M059J (cell line): ENCODE measurements around the gene ATP8A2. TPM values are rescaled to one million over a fixed set of nuclear protein-coding genes. Genes with fewer than 3 reads are reported as not detected.
A peak's percentile ranks its signal among the peaks of the same experiment; 100 is the strongest.

ENCODE experiments used
- DNase-seq: peaks from one replicate; pipeline ENCODE4 v3.0.0-alpha.2; 2012; ENCODE audit warnings: low read depth
- total RNA-seq: library from RNA; depleted of rRNA; stranded (reverse); fragments of >200 nt; shearing (Covaris generic); gene quantifications from 2 replicates; pipeline ENCODE4 v1.2.3, GENCODE V29; 2014

Gene ATP8A2
- total RNA-seq, 1 experiment from 2014 or later, result 0.44 TPM

DNA sequence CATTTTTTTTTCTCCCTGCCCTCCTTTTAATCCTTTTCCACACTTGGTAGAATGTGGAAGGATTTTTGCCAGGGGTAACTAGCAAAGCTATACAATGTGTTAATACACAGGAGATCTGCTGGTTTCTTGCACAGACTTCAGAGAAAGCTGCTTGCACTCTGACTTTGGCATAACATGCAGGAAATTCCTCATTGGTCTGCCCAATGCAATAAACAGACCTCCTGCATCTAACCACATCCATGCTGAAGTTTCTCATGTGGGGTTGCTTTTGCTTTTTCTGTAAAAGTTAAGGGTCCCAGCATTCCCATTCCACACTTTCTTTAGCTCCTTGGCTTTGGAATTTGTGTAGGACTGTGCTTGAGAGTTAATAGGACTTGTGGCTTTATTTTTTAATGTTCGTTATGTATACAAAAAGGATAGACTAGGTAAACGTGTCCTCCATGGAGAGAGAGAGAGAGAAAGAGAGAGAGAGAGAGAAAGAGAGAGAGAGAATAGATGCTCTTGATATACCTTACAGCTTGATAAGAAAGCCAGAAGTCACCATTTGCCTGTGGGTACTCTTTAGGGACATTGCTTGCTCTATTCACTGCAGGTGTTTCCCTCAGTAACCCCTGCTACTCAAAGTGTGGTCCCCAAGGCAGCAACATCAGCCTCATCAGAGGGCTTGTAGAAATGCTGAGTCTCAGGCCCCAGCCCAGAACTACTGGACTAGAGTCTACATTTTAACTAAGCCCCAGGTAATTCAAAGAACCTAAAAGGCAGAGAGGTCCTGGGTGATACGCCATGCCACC lies 509.6 kb downstream of the ATP8A2 start:
- peak; percentile 67 for DNase-seq

- DNase-seq, result peak; percentile 74
Observed at GRCh38 chr13:25881971-25882451, 510.2 kb downstream of the ATP8A2 start.

- DNase-seq, result peak; percentile 48
Observed at GRCh38 chr13:25882466-25883357, 510.9 kb downstream of the ATP8A2 start.

GRCh38 chr13:25885418-25885817 lies 513.6 kb downstream of the ATP8A2 start:
- DNase-seq, result no peak

GRCh38 chr13:25886438-25887214 lies 514.9 kb downstream of the ATP8A2 start:
- DNase-seq, result peak; percentile 89

- DNase-seq, result no peak
Observed at GRCh38 chr13:25887962-25888655, 516.3 kb downstream of the ATP8A2 start.

DNA sequence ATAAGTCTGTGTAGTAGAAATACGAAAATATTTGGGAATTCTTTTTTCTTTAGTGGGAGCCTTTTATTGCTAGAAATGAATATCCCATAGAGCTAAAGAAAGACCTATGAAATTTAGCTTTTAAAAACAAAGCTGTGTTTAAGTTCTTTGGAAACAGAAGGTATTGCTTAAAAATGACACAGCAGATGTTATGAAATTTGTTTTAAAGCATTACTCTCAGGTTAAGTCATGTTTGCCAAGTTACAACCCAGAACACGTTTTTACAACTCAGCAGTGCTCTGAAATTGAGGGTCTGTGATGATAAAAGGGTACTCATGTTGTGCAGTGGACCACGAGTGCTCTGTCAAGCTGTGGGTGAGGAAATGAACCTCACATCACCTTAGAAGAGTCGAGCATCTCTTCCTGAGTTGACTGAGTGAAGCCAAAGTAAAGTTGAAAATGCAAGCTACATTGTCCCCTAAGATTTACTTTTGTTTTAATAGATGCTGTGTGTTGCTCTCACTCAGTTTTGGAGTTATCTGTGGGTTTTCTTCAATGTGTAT lies 519.0 kb downstream of the ATP8A2 start:
- DNase-seq, result no peak

GRCh38 chr13:25898991-25899390 lies 527.2 kb downstream of the ATP8A2 start:
- DNase-seq, result no peak

GRCh38 chr13:25899464-25899863 lies 527.7 kb downstream of the ATP8A2 start:
- DNase-seq, result no peak

GRCh38 chr13:25899952-25900351 lies 528.2 kb downstream of the ATP8A2 start:
- DNase-seq, result no peak

GRCh38 chr13:25901460-25902376 lies 529.9 kb downstream of the ATP8A2 start:
- DNase-seq, result peak; percentile 93

DNA sequence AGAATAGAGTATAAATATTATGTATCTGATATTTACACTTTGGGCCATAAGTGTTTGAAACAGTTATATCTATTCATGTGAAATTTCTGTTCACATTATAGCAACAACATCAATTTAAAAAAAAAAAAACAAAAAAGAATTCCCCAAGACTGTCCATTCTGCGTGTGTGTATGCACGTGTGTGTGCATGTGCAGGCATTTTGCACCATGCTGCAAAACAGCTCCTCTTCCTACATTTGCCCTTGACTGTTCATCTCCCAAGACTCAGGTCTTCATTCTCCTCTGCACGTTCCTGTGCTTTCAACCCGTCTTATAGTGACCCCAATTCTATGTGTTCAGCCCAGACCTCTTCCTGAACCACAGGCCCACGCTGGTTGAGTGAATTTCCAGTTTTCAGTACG lies 530.7 kb downstream of the ATP8A2 start:
- no peak for DNase-seq

GRCh38 chr13:25902891-25903341 lies 531.1 kb downstream of the ATP8A2 start:
- peak; percentile 54 for DNase-seq

GRCh38 chr13:25904830-25905229 lies 533.1 kb downstream of the ATP8A2 start:
- DNase-seq, result no peak

DNA sequence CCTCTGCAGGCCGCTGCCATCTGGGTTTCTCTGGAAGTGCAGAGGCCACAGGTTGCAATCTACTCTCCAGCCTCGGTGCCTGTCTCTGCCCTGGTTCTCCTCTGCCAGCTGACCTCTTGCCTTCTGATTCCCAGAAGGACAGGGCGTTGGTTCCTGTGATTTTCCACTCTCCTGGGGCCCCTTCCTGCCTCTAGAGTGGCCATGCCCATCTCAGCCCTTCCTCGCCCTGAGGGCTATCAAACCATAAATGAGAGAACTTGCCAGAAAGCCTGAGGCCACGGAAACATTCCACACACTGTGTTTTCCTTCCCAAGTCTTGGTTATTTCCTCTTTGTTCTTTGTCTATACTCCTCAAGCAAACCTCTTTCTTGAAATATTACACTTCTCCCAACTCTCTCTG lies 533.8 kb downstream of the ATP8A2 start:
- peak; percentile 78 for DNase-seq

DNA sequence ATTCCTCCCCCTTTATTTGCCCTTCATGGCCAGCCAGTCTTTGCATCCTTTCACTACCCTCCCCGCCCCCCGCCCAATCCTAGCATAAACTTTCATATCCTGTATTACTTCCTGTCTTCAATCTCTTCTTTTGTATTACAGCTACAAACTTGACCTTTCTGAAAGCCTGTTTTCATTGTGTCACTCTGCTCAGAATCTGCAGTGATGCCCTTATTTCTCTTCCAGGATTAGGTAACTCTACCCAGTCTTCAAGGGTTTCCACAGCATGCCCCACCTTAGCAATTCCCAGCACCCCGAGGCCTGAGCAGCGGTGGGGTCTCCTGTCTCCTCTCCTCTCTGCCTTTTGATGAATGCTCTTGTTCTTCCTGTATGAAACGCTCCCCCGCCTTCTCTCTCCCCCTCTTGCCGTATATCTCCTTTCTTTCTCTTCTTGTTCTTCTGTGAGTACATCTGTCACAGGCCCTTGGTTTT lies 534.5 kb downstream of the ATP8A2 start:
- DNase-seq, result no peak

DNA sequence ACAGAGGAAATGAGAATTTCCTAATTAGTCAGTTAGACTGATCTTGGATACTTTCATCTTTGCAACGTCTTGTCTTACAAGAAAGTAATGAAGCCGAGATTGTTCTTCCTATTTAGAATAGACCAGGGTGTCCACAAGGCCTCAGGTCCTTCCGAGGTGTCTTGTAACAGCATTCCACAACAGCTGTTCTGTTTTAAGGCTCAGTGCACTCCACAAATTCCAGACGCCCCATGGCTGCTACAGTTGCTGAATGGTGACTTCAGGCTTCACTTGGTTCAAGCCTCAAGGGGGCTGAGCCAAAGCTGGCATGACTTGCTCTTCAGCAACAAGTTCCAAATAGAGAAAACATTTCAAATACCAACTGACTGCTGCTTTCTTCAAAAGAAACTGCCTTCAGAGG lies 536.6 kb downstream of the ATP8A2 start:
- DNase-seq, result no peak

DNA sequence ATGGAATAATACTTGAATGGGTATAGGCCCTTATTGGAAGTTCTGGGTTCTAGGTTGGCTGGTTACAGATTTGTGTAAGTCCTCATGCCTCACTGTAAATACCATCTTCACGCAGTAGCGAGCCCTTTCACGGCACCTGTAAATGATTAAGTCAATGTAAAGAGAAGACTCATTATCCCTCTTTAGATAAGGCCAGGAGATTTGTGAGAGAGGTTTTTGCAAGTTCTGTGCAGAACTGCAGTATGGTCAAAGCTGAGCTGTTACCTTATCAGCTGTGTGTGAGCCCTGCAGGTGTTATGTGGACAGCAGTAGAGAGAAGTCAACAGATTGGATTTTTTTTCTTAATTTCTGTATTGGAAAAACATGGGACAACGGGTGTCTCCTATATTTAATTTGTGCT lies 538.5 kb downstream of the ATP8A2 start:
- no peak for DNase-seq

GRCh38 chr13:25910991-25911419 lies 539.2 kb downstream of the ATP8A2 start:
- DNase-seq, result no peak

GRCh38 chr13:25912961-25913360 lies 541.2 kb downstream of the ATP8A2 start:
- DNase-seq, result no peak
